GM18502 (cell line): Measurements from ENCODE around the gene ZNF652.

Experiments used
- ATAC-seq: cut with Tn5 transposase; IDR thresholded peaks from one replicate; pipeline ENCODE4 v1.9.1; 2021; ENCODE audit warnings: mild to moderate bottlenecking; ENCODE audit not compliant: unreplicated experiment, poor library complexity

Gene ZNF652

DNA sequence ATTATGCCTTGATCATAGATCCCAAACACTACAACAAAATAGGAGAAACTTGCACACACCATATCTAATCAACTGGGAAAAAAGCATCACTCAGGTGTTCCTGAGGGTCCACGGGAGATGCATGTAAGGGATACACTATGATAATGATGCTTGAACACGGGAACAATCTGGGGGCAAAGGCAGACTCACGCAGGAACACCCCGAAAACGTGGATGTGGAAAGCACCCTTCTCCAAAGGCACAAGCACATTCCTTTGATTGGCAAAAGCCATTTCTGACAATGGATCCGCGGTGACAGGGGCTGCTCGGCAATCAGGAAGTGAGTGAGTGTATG is 1.3 kb downstream of the ZNF652 start:
- no peak for ATAC-seq

DNA sequence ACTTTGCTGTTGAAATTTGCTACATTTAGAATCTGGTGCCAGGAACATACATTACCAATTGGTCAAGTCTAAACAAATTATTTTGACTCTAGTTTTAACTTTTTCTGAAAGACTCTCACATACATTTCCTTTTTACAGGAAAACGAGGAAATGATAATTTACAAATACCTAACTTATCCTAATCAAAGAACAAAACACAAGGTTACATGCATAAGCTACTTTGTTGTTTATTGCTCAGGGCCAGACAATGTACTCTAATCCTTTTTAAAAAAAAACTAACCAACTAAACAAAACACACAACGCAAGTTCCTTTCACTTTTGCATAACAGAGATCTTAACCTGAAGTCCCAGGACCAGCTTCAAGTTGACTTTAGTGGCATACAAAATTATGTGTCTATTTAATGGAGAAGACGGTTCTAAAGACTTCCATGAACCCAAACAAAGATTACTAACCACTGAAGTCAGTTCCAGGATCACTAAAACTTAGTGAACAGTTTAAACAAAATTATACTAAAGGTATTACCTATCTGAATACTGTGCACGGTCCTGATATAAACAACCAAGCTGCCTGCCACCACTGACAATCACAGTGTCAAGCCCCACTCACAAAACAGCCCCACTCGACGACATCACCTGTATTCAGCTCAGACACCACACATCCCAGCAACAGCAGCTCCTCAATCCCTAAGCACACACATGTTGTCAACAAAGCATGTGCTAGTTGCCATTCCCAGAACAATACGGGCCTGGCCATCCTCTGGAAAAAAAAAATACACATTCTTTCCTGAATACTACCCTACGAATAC is 1.9 kb downstream of the ZNF652 start:
- no peak for ATAC-seq

DNA sequence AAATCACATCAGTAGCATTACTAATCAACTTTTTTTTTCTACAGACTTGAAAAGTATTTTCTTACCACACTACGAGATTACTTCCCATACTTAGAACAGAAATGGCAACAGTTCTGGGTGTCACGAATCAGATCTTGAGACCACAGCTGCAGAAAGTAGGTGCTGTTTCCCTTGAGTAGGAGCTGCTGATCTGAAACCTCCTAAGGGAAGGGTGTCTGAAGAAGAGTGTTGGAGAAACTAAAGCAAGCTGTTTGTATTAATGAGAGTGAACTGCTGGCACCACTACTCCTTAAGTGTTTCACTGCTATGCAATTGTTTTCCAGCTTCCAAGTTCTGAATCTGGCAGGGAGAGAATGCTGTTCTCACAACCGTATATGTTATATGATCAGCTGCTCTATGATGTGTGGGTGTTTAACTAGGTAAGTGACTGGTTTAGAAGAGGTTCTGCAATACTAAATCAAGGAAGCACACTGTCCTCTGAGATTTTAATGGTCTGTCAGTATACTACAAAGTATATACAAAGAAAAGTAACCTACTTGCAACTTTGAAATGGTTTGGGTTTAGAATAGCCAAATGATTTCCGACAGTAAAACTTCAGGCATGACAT is 3.3 kb downstream of the ZNF652 start:
- no peak for ATAC-seq

DNA sequence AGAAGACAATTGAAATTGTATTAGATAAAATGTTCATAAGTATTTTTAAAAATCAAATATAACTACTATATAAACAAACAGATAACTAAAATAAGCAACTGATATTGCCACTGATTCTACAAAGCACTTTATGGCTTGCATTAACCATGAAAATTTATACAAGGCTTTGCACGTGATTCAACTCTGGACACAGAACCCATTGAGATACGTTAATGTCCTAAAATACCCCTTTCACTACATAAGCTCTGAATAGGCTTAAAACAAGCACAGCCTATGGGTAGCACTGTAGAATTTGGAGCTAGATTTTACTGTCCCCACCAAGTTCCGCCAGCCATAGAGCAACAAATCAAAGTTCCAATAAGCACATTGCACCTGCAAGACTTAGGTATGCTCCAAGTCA is 4.5 kb downstream of the ZNF652 start:
- ATAC-seq = no peak

DNA sequence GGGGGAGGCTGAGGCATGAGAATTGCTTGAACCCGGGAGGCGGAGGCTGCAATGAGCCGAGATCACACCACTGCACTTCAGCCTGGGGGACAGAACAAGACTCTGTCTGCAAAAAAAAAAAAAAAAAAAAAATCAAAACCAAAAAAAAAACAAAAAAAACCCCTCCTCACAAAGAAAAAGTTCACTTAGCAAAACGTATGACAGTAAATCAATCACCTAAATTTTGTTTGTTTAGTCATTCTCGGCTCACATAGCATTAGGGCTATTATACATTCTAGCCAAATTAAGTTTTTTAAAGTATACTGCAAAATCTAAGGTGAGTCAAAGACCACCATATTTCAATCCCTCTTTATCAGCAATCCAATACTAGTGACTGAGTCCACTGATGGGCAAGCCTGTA is 5.7 kb downstream of the ZNF652 start:
- no peak for ATAC-seq

DNA sequence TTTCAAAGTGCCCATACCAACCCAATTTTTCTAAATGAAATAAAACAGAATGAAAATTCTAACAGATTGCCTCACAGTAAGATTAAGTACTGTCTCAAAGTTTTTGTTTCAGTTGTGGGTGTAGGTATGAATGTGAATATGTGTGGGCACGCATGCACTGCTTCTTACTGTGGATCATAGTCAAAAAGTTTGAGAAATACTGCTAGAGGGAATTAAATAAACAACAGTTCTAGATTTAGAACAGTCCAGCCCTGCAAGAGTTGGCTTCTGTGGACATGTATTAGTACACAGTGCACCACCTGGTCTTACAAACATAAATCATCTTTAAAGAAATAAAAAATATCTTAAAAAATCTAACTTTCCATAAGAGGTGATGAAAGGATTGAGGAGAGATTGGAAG is 8.4 kb downstream of the ZNF652 start:
- no peak for ATAC-seq

DNA sequence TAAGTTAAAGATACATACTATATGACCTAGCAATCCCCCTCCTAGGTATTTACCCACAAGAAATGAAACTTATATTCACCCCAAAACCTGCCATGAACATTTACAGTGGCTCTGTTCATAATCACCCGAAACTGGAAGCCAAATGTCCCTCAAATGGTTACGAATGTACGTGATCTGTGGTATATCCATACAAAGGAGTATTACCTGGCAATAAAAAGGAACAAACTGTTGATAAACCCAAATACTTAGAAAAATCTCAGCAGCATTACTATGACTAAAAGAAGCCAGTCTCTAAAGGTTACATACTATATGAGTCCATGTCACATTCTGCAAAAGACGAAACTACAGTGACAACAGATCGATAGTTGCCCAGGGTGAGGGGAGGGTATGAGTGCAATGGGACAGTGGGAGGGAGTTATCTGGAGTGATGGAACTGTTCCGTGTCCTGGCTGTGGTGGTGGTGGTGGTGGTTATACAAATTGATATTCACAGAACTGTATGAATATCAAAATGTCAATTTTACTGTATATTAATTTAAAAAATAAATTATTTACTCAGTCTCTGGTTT is 9.4 kb downstream of the ZNF652 start:
- no peak for ATAC-seq

DNA sequence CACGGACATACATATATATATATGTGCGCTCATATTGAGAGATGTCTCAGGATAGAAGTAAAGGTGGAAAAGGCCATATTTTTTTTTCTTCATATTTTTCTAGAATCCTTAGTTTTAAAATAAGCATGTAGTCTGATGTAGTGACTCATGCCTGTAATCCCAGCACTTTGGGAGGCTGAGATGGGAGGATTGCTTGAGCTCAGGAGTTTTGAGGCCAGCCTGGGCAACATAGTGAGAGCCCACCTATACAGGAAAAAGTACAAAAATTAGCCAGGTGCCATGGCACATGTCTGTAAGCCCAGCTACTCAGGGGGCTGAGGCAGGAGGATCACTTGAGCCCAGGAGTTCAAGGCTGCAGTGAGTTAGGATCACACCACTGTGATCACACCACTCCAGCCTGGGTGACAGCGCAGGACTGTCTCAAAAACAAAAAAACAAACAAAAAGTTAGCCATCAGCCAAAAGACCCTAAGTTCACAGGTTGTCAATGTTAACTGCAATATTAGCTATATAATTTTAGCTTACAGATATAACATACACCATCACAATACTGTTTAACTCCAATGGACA is 10.4 kb downstream of the ZNF652 start:
- no peak for ATAC-seq

DNA sequence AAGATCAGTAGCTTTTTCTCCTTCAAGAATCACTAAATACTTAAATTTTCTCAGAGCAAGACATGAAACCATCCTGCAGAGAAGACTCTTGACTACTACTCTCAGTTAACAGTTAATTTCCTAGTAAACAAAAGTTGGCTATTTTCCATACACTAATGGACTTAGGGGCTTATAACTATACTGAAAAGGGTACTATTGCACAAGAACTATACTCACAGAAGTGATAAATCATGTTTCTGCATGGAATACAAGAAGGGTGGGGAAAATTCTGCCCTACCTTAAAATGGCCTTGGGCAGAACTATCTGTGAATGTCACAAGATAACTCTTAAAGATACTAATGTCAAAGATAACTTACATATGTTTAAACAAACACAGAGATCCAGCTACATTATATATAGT is 12.5 kb downstream of the ZNF652 start:
- no peak for ATAC-seq

DNA sequence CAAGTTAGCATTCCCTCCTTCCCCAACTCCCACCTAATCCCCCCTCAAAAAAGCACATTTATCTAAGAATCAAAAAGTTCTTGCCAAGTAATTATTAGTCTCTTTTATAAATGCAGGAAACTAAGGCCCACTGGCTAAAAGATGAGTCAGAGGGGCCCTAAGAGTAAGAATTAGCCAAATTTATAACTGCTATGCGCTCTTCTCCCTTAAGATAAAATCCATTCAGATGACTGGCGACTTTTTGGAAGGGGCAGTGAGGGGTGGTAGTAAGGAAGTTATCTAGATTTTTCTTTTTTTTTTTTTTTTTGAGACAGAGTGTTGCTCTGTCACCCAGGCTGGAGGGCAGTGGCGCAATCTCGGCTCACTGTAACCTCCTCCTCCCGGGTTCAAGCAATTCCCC is 17.1 kb downstream of the ZNF652 start:
- no peak for ATAC-seq

DNA sequence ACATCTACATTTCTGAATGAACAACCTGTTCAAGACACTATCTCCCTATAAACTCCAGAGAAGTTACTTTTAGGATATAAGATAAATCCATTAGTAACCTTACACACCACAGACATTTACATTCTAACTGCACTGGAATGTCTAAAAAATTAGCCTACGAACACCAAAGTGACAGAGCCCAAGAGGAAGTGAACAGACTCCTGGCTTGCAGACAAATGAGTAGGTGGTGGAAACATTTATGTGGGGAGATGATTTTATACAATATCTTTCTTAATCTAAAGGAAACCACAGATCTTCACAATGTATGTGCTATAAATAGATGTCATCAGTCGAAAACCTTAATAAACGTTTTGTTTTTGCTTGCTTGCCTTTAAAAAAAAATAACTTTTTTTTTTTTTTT is 18.8 kb downstream of the ZNF652 start:
- no peak for ATAC-seq

DNA sequence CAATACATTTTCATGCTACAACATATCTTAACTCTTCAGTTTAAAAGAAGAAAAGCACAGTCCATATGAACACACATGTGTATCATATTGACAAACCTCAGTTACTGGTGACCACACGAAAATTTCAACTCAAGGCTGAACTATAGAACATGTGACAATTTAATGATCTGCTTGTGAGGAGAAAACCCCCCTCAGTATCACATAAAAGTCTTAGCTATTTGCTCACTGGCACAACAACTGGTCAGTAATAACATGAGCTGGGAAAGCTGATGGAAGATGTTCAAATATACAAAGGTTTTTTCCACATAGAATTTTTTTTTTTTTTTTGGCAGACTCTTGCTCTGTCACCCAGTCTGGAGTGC is 19.5 kb downstream of the ZNF652 start:
- peak; percentile 31 for ATAC-seq

DNA sequence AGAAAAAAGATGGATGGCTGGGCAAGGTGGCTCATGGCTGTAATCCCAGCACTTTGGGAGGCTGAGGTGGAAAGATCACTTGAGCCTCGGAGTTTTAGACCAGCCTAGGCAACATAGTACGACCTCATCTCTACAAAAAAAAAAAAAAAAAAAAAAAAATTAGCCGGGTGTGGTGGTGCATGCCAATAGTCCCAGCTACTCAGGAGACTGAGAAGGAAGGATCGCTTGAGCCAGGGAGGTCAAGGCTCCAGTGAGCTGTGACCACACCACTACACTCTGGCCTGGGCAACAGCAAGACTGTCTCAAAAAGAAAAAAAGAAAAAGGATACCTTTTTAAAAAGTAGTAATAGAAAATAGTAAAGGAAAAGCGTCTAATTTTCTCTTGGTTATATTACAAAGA is 20.7 kb downstream of the ZNF652 start:
- ATAC-seq = no peak

DNA sequence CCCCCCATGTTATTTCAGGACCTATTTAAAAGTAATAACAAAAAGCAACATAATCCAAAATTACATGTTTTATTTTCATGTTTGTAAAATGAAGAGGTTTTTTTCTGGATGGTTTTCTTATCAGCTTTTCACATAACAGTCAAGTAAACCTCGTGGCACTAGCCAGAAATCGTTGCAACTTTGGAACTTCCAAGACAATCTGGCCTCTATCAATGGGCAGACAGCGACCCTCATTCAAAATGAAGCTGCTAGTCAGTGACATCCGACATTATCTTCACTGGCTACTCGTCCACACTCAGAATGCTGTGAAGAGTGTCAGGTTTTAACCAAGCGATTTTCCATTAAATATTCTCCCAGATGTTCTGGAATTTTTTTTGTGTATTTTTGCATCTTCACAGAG is 22.7 kb downstream of the ZNF652 start:
- no peak for ATAC-seq

DNA sequence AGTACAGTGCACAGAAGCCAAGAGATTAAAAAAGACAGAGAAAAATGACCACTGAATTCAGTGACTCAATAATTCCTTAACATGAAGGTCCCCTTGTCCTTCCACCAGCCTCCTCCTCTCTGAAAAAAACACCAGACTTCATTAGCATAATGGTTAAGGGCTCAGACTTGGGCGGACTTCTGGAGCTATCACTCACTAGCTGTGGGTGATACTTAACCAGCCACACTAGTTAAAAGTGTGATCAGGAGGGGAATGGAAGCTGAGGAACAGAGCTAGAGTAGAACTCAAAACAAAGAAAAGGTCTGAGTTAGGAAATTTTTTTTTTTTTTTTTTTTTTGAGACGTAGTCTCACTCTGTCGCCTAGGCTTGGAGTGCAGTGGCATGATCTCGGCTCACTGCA is 23.2 kb downstream of the ZNF652 start:
- ATAC-seq = no peak

DNA sequence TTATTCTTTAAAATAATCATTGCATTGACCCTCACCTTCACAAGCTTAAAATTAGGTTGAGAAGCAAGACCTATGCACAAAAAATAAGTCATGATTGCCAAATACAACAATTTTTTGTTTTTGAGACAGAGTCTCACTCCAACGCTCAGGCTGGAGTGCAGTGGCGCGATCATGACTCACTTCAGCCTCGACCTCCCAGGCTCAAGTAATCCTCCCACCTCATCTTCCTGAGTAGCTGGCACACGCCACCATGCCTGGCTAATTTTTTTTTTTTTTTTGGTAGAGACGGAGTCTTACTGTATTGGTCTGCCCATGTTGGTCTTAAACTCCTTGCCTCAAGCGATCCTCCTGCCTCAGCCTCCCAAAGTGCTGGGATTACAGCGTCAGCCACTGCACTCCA is 24.2 kb downstream of the ZNF652 start:
- ATAC-seq = no peak

DNA sequence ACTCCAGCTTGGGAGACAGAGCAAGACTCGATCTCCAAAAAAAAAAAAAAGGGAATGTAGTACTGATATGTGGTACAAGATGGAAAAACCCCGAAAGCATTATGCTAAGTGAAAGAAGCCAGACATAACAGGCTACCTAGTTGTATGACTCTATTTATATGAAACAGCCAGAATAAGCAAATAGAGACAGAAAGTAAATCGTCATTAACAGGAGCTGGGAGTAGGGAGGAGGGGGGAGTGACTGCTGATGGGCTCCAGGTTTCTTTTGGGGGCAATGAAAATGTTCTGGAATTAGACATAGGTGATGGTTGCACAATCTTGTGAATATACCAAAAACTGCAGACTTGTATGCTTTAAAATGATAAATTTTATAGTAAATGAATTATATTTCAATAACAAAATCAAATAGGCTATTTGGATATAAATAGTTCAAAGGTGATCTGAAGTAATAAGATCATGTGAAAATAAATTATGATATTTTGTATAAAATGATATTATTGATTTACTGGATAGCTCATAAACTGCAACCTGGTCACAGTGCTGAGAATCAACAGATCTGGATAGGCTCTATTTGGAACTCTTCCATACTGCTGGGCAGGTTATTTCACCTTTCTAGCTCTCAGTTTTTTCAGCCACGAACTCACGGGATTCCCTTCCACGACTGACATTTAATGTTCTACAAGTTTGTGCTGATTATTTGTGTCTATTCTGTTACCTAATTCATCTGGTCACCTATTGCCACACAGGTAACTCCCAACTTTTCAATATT is 27.1 kb downstream of the ZNF652 start:
- ATAC-seq = no peak

DNA sequence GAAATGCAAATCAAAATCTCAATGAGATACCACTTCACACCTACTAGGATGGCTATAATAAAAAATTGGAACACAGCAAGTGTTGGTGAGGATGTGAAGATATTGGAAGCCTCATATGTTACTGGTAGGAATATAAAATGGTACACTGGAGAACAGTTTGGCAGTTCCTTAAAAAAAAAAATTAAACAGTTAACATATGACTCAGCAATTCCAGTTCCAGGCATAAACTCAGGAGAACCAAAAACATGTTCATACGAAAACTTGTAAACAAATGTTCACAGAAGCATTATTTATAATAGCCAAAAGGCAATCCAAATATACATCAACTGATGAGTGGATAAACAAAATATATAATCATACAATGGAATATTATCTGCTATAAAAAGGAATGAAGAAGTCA is 28.2 kb downstream of the ZNF652 start:
- no peak for ATAC-seq

DNA sequence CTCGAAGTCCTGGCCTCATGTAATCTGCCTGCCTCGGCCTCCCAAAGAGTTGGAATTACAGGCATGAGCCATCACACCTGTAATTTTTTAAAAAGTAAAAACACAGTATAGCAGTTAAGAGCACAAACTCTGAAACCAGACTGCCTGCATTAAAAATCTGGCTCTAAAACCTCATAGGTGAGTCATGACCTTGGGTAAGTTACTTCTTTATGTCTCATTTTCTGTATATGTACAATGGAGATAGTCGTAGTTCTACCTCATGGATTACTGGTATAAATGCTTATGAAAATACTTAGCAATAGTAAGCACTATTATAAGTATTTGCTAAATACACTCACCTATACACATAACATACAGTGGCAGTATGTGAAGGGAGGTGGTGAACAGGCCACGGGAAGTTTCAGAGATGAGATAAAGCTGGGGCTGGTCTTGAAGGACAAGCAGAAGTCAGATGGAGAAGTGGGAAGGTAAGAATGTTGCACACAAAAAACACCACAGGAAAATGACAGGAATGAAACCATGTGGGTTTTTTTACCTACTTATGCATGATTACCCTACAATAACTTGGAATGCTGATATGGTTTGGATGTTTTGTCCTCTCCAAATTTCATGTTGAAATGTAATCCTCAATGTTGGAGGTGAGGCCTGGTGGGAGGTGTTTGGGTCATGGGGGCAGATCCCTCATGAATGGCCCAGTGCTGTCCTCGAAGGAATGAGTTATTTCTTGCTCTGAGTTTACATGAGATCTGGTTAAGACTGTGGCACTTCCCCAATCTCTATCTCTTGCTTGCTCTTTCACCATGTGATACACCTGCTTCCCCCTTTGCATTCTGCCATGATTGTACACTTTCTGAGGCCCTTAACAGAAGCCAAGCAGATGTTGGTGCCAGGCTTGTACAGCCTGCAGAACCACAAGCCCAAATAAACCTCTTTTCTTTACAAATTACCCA is 33.9 kb downstream of the ZNF652 start:
- no peak for ATAC-seq

DNA sequence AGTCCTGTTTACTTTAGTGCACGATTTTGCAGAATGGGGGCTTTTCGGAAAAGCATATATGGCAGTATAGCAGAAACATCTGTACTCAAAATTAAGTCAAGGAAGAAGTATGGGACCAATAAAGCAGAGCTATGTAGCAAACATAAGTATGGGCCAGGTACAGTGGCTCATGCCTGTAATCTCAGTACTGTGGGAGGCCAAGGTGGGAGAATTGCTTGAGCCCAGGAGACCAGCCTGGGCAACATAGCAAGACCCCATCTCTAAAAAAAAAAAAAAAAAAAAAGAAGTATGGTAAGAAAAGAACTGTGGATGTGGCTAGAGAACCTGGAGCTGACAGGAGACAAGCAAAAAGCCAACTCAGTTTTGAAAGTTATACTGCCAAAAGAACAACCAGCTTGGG is 36.1 kb downstream of the ZNF652 start:
- no peak for ATAC-seq
